HepG2 (cell line): ENCODE measurements around the gene EFCAB8. TPM values are rescaled to one million over a fixed set of nuclear protein-coding genes. Genes with fewer than 3 reads are reported as not detected.

ENCODE experiments used
- AGO1 ChIP-seq: fragments of 200-400 bp; formaldehyde crosslinking; IDR thresholded peaks from 2 replicates; pipeline ENCODE4 v1.6.1; 2017; ENCODE audit warnings: mild to moderate bottlenecking, low read depth, low read length, moderate library complexity; ENCODE audit not compliant: poor library complexity, severe bottlenecking
- ARNT ChIP-seq: fragments of 450-650 bp; IDR thresholded peaks from 2 replicates; pipeline ENCODE4 v1.6.1; 2017
- ATF4 ChIP-seq, 2 experiments: fragments of 450-650 bp in 1 of 2; sonication (generic) in 1 of 2; formaldehyde crosslinking; IDR thresholded peaks; 2 replicates each; pipeline versions ENCODE4 v1.5.0 to v1.8.0; 2020 to 2022; ENCODE audit warnings: mild to moderate bottlenecking in 1 of 2, missing genetic modification reagents in 1 of 2
- ATF7 ChIP-seq, 2 experiments: fragments of 450-650 bp in 1 of 2; sonication (generic) in 1 of 2; formaldehyde crosslinking in 1 of 2; IDR thresholded peaks; 2 replicates each; pipeline versions ENCODE4 v1.4.0 to v1.6.1; 2016 to 2020; ENCODE audit warnings: antibody characterized with exemption in 1 of 2, mild to moderate bottlenecking in 1 of 2, missing genetic modification reagents in 1 of 2
- CREBL2 ChIP-seq: sonication (generic); formaldehyde crosslinking; IDR thresholded peaks from 2 replicates; pipeline ENCODE4 v1.8.1; 2023; ENCODE audit warnings: missing genetic modification reagents, mild to moderate bottlenecking, borderline replicate concordance
- ELF4 ChIP-seq: sonication (generic); formaldehyde crosslinking; IDR thresholded peaks from 2 replicates; pipeline ENCODE4 v1.5.0; 2020; ENCODE audit warnings: missing genetic modification reagents, mild to moderate bottlenecking, moderate library complexity, borderline replicate concordance
- ETV6 ChIP-seq: sonication (generic); formaldehyde crosslinking; conservative IDR thresholded peaks from 2 replicates; pipeline ENCODE4 v1.4.0; 2020; ENCODE audit warnings: missing genetic modification reagents
- KDM5B ChIP-seq: sonication (generic); formaldehyde crosslinking; IDR thresholded peaks from 2 replicates; pipeline ENCODE4 v1.4.0; 2020; ENCODE audit warnings: missing genetic modification reagents, mild to moderate bottlenecking, borderline replicate concordance
- MIER2 ChIP-seq: IDR thresholded peaks from 2 replicates; pipeline ENCODE4 v1.6.1; 2016; ENCODE audit warnings: missing biosample characterization, missing genetic modification reagents
- RFXAP ChIP-seq: sonication (generic); formaldehyde crosslinking; IDR thresholded peaks from 2 replicates; pipeline ENCODE4 v1.4.0; 2020; ENCODE audit warnings: missing genetic modification reagents, borderline replicate concordance
- SALL2 ChIP-seq: sonication (generic); formaldehyde crosslinking; IDR thresholded peaks from 2 replicates; pipeline ENCODE4 v1.8.1; 2023; ENCODE audit warnings: mild to moderate bottlenecking, missing genetic modification reagents, inconsistent platforms
- SRSF1 ChIP-seq: fragments of 200-400 bp; formaldehyde crosslinking; optimal IDR thresholded peaks from 2 replicates; pipeline ENCODE3; 2017; ENCODE audit warnings: mild to moderate bottlenecking, low read depth, low read length, moderate library complexity
- ZNF180 ChIP-seq: sonication (generic); formaldehyde crosslinking; IDR thresholded peaks from 2 replicates; pipeline ENCODE4 v1.4.0; 2020; ENCODE audit warnings: low read depth, missing genetic modification reagents, borderline replicate concordance
- polyA plus RNA-seq, 8 experiments: library from polyadenylated mRNA; depleted of rRNA in 3 of 8; stranded (reverse) in 7 of 8; unstranded in 1 of 8; fragments of >200 nt; fragmentation: Illumina TruSeq in 4 of 8; extraction: Trizol in 4 of 8; gene quantifications; 2 replicates each; pipeline versions ENCODE4 v1.2.1 to v1.2.3, GENCODE V29; 2011 to 2016; ENCODE audit warnings: low read depth in 4 of 8, missing spikeins in 1 of 8, mixed read lengths in 1 of 8; ENCODE audit not compliant: insufficient read depth in 1 of 8
- total RNA-seq, 5 experiments: library from RNA; depleted of rRNA; stranded (reverse); fragments of >200 nt; fragmentation: Illumina TruSeq; extraction: Trizol; gene quantifications; 2 replicates each; pipeline ENCODE4 v1.2.3, GENCODE V29; 2016; ENCODE audit warnings: low read depth in 1 of 5
- TF ChIP-seq, protein P1 (sequence below): sonication (generic); formaldehyde crosslinking; IDR thresholded peaks from 2 replicates; pipeline ENCODE4 v1.5.0; 2020; ENCODE audit warnings: mild to moderate bottlenecking, missing genetic modification reagents
- TF ChIP-seq, protein P2 (sequence below): sonication (generic); formaldehyde crosslinking; IDR thresholded peaks from 2 replicates; pipeline ENCODE4 v1.4.0; 2020; ENCODE audit warnings: mild to moderate bottlenecking, missing genetic modification reagents
- TF ChIP-seq, protein P3 (sequence below): sonication (generic); formaldehyde crosslinking; IDR thresholded peaks from 2 replicates; pipeline ENCODE4 v1.4.0; 2020; ENCODE audit warnings: mild to moderate bottlenecking, low read depth, missing genetic modification reagents
- TF ChIP-seq, protein P4 (sequence below): sonication (generic); formaldehyde crosslinking; IDR thresholded peaks from 2 replicates; pipeline ENCODE4 v1.5.0; 2020; ENCODE audit warnings: mild to moderate bottlenecking, low read depth, missing genetic modification reagents, borderline replicate concordance

Gene EFCAB8
- total and polyA plus RNA-seq, 2 of the 13 experiments (the other 11 are each of a cell fraction or from before 2014, with no cell fraction given) = 0.15 to 0.22 TPM

DNA sequence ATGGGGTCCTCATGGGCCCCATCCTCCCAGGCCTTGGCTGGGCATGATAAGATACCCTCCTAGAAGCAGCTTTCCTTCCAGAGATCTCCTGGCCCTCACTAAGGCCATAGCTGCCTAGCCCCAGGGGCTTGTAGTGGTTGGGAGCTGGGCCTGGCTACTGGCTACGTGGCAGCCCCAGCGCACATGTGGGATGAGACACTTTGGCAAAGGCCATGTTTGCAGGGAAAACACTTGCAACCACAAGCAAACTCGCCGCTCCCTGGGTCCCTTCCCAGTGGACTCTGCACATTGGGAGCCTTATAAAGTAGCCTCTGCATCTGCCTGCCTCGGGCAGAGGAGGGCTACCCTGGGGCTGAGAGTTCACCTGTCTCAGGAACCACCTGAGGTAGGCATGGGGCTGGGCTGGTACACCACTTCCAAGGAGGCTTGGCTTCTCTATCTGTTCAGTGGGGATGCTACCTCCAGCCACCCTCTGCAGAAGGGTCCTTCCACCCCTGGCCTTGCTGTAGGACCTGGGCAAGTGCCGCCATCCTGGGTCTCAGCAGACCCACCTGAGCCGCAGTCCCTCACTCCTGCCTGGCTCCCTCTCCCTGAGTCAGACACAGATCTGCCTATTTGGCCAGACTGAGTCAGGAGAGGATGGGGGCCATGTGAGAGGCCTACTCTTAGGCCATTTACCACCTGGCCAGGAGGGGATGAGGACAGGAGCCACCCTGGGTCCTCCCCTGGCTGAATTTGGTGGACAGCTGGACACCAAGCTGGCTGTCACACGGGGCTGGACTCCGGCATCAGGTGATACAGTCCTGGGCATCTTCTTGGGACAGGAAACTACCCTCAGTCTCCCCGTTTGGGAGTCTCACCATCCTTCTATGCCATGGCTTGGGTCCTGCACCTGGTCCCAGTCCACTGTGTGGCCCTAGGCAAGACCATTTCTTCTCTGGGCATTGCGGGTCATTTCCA is 148.9 kb downstream of the EFCAB8 start, which contains the start of gene BPIFB2 (continued):
- TF ChIP-seq ELF4 (CRISPR knock-in tag) = 0 out of 2 replicates have a peak, but pooled peaks have one; percentile 56
- no peak for TF ChIP-seq ATF7 (IDR thresholded peaks at IDR 0.05)
- peak; percentile 49 for TF ChIP-seq ATF7 (CRISPR knock-in tag; IDR thresholded peaks at IDR 0.05)
- peak; percentile 54 for TF ChIP-seq MIER2 (CRISPR knock-in tag)
- TF ChIP-seq, protein P1, sequence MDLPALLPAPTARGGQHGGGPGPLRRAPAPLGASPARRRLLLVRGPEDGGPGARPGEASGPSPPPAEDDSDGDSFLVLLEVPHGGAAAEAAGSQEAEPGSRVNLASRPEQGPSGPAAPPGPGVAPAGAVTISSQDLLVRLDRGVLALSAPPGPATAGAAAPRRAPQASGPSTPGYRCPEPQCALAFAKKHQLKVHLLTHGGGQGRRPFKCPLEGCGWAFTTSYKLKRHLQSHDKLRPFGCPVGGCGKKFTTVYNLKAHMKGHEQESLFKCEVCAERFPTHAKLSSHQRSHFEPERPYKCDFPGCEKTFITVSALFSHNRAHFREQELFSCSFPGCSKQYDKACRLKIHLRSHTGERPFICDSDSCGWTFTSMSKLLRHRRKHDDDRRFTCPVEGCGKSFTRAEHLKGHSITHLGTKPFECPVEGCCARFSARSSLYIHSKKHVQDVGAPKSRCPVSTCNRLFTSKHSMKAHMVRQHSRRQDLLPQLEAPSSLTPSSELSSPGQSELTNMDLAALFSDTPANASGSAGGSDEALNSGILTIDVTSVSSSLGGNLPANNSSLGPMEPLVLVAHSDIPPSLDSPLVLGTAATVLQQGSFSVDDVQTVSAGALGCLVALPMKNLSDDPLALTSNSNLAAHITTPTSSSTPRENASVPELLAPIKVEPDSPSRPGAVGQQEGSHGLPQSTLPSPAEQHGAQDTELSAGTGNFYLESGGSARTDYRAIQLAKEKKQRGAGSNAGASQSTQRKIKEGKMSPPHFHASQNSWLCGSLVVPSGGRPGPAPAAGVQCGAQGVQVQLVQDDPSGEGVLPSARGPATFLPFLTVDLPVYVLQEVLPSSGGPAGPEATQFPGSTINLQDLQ (CRISPR knock-in tag) = peak; percentile 9; the same call in 1 of the 2 replicates
- no peak; the same call in 1 of the 2 replicates for TF ChIP-seq ZNF180
- TF ChIP-seq SALL2 = 0 out of 2 replicates have a peak, but pooled peaks have one; percentile 34
- TF ChIP-seq, protein P2, sequence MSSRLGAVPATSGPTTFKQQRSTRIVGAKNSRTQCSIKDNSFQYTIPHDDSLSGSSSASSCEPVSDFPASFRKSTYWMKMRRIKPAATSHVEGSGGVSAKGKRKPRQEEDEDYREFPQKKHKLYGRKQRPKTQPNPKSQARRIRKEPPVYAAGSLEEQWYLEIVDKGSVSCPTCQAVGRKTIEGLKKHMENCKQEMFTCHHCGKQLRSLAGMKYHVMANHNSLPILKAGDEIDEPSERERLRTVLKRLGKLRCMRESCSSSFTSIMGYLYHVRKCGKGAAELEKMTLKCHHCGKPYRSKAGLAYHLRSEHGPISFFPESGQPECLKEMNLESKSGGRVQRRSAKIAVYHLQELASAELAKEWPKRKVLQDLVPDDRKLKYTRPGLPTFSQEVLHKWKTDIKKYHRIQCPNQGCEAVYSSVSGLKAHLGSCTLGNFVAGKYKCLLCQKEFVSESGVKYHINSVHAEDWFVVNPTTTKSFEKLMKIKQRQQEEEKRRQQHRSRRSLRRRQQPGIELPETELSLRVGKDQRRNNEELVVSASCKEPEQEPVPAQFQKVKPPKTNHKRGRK = peak; percentile 91; the same call in 1 of the 2 replicates
- no peak for TF ChIP-seq AGO1
- no peak; the same call in none of the 2 replicates for TF ChIP-seq ETV6
- TF ChIP-seq, protein P3, sequence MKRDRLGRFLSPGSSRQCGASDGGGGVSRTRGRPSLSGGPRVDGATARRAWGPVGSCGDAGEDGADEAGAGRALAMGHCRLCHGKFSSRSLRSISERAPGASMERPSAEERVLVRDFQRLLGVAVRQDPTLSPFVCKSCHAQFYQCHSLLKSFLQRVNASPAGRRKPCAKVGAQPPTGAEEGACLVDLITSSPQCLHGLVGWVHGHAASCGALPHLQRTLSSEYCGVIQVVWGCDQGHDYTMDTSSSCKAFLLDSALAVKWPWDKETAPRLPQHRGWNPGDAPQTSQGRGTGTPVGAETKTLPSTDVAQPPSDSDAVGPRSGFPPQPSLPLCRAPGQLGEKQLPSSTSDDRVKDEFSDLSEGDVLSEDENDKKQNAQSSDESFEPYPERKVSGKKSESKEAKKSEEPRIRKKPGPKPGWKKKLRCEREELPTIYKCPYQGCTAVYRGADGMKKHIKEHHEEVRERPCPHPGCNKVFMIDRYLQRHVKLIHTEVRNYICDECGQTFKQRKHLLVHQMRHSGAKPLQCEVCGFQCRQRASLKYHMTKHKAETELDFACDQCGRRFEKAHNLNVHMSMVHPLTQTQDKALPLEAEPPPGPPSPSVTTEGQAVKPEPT (CRISPR knock-in tag) = peak; percentile 26; the same call in 1 of the 2 replicates
- TF ChIP-seq CREBL2 = 0 out of 2 replicates have a peak, but pooled peaks have one; percentile 76
- TF ChIP-seq KDM5B (CRISPR knock-in tag) = peak; percentile 79; the same call in 1 of the 2 replicates
- TF ChIP-seq, protein P4, sequence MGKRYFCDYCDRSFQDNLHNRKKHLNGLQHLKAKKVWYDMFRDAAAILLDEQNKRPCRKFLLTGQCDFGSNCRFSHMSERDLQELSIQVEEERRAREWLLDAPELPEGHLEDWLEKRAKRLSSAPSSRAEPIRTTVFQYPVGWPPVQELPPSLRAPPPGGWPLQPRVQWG (CRISPR knock-in tag) = peak; percentile 11; the same call in 1 of the 2 replicates
- no peak for TF ChIP-seq ARNT
- TF ChIP-seq SRSF1 = peak; percentile 67
- peak; percentile 67; the same call in 1 of the 2 replicates for TF ChIP-seq RFXAP
- TF ChIP-seq ATF4 (CRISPR knock-in tag; IDR thresholded peaks at IDR 0.05) = peak in 1 of 2 experiments; percentile 81; a peak in 2 of 4 replicates
